Calu3 (cell line): Measurements from ENCODE around the gene CCDC34. TPM values are rescaled to one million over a fixed set of nuclear protein-coding genes. Genes with fewer than 3 reads are reported as not detected.

ENCODE experiments used
- BruUV-seq: library from RNA; stranded (reverse); fragments of 400-500 nt; replicated peaks from 2 replicates; lab custom pipeline; 2021; lab: Mats Ljungman, UMichigan
- CTCF ChIA-PET: fragments of 300-600 bp; sonication (Branson Sonifier 250); formaldehyde crosslinking; loops from one replicate; lab custom pipeline; 2022; ENCODE audit warnings: antibody characterized with exemption; lab: Charles Lee
- DNase-seq: peaks from one replicate; pipeline ENCODE4 v3.0.0; 2022
- H3K27ac Mint-ChIP-seq: one replicate; pipeline ENCODE4 v1.8.0; 2022; ENCODE audit warnings: mixed read lengths; ENCODE audit not compliant: unreplicated experiment
- H3K27me3 Mint-ChIP-seq: one replicate; pipeline ENCODE4 v1.8.0; 2022; ENCODE audit warnings: mixed read lengths; ENCODE audit not compliant: unreplicated experiment
- H3K36me3 Mint-ChIP-seq: one replicate; pipeline ENCODE4 v1.8.0; 2022; ENCODE audit warnings: mild to moderate bottlenecking, moderate library complexity, mixed read lengths; ENCODE audit not compliant: insufficient read depth, unreplicated experiment
- H3K4me1 Mint-ChIP-seq: one replicate; pipeline ENCODE4 v1.8.0; 2022; ENCODE audit warnings: mild to moderate bottlenecking, low read depth, mixed read lengths; ENCODE audit not compliant: unreplicated experiment
- H3K4me3 Mint-ChIP-seq: one replicate; pipeline ENCODE4 v1.8.0; 2022; ENCODE audit warnings: mild to moderate bottlenecking, low read depth, moderate library complexity, mixed read lengths; ENCODE audit not compliant: unreplicated experiment
- H3K9me3 Mint-ChIP-seq: one replicate; pipeline ENCODE4 v1.8.0; 2022; ENCODE audit warnings: low read depth, mixed read lengths; ENCODE audit not compliant: unreplicated experiment
- CTCF ChIP-seq: fragments of 200-600 bp; IDR thresholded peaks from one replicate; pipeline ENCODE4 v1.8.0; 2022; ENCODE audit warnings: antibody characterized with exemption; ENCODE audit not compliant: unreplicated experiment
- intact Hi-C: fragments of 100-400 bp; cut with micrococcal nuclease; formaldehyde crosslinking; loops from one replicate; pipeline ENCODE4 v1.10.0; 2022; ENCODE audit not compliant: unreplicated experiment
- total RNA-seq: library from RNA; stranded (reverse); gene quantifications from 2 replicates; pipeline ENCODE4 v1.2.3, GENCODE V29; 2022

Gene CCDC34
- total RNA-seq, 1 experiment from 2014 or later: 21.6 TPM

- CTCF ChIA-PET: interaction anchor here (0.7 to 0.9 kb wide), 2 partner anchors 16 to 19 kb away, joined by 4 read pairs; no protein-coding TSS in a partner anchor
- Mint-ChIP-seq H3K27me3 (no peaks in the 10 kb centered on the region), H3K36me3 (peaks cover 9% of the 10 kb centered on the region), H3K4me3 (no peak overlapping the region), H3K9me3 (no peaks in the 10 kb centered on the region), H3K27ac (no peak overlapping the region), H3K4me1 (peaks cover 30% of the 10 kb centered on the region)
- intact Hi-C loops: no loop called here
- TF ChIP-seq CTCF: no peak
- DNase-seq: no peak
- no TSS peak for BruUV-seq
Measured at GRCh38 chr11:27375370-27375769, 12.4 kb upstream of the CCDC34 start.

GRCh38 chr11:27373856-27374602, 11.0 kb upstream of the CCDC34 start:
- CTCF ChIA-PET: interaction anchor here (1.7 kb wide), 1 partner anchor 16 kb away, joined by 6 read pairs; no protein-coding TSS in a partner anchor
- peaks cover 23% of the 10 kb centered on the region for H3K4me1 Mint-ChIP-seq
- H3K27ac Mint-ChIP-seq: no peak overlapping the region
- no peak for DNase-seq
- no peaks in the 10 kb centered on the region for H3K9me3 Mint-ChIP-seq
- H3K27me3 Mint-ChIP-seq: no peaks in the 10 kb centered on the region
- H3K36me3 Mint-ChIP-seq: peaks cover 3% of the 10 kb centered on the region
- H3K4me3 Mint-ChIP-seq: no peak overlapping the region
- BruUV-seq: no TSS peak
- TF ChIP-seq CTCF: no peak
- intact Hi-C loops: no loop called here

- Mint-ChIP-seq H3K27ac (no peak overlapping the region), H3K4me3 (no peak overlapping the region), H3K9me3 (no peaks in the 10 kb centered on the region), H3K27me3 (no peaks in the 10 kb centered on the region), H3K4me1 (peaks cover 17% of the 10 kb centered on the region), H3K36me3 (no peaks in the 10 kb centered on the region)
- CTCF ChIA-PET: interaction anchor here (1.7 kb wide), 1 partner anchor 17 kb away, joined by 6 read pairs; no protein-coding TSS in a partner anchor
- DNase-seq: no peak
- BruUV-seq: no TSS peak
- intact Hi-C loops: no loop called here
- no peak for TF ChIP-seq CTCF
Measured at GRCh38 chr11:27373392-27373791, 10.4 kb upstream of the CCDC34 start.

GRCh38 chr11:27372164-27372563, 9.1 kb upstream of the CCDC34 start:
- Mint-ChIP-seq H3K9me3 (no peaks in the 10 kb centered on the region), H3K27ac (no peak overlapping the region), H3K4me1 (peaks cover 12% of the 10 kb centered on the region), H3K27me3 (no peaks in the 10 kb centered on the region), H3K4me3 (no peak overlapping the region), H3K36me3 (no peaks in the 10 kb centered on the region)
- CTCF ChIA-PET: interaction anchor here (0.6 to 0.8 kb wide), 2 partner anchors 102 to 189 kb away, joined by 3 to 5 read pairs; no protein-coding TSS in a partner anchor
- intact Hi-C loops: no loop called here
- DNase-seq: no peak
- no peak for TF ChIP-seq CTCF
- no TSS peak for BruUV-seq
